NK-92 (cell line): ENCODE data around the gene SCN4B.

Source experiments
- DNase-seq: peaks from one replicate; lab custom pipeline; 2025; ENCODE audit not compliant: unreplicated experiment; lab: John Stamatoyannopoulos, UW

The SCN4B gene

GRCh38 chr11:118174006-118174567 is 21.5 kb upstream of the SCN4B start:
- DNase-seq, result no peak

GRCh38 chr11:118172356-118172755 is 19.7 kb upstream of the SCN4B start:
- no peak for DNase-seq

- no peak for DNase-seq
Observed at GRCh38 chr11:118171269-118172062, 18.8 kb upstream of the SCN4B start.

- DNase-seq, result no peak
Observed at GRCh38 chr11:118170882-118171268, 18.3 kb upstream of the SCN4B start.

GRCh38 chr11:118170231-118170630 is 17.6 kb upstream of the SCN4B start:
- DNase-seq, result no peak

- no peak for DNase-seq
Observed at GRCh38 chr11:118169300-118170140, 16.9 kb upstream of the SCN4B start.

- no peak for DNase-seq
Observed at GRCh38 chr11:118168751-118169150, 16.1 kb upstream of the SCN4B start.

- no peak for DNase-seq
Observed at GRCh38 chr11:118168316-118168715, 15.7 kb upstream of the SCN4B start.

GRCh38 chr11:118167906-118168305 is 15.3 kb upstream of the SCN4B start:
- no peak for DNase-seq

- DNase-seq, result no peak
Observed at GRCh38 chr11:118167253-118167652, 14.6 kb upstream of the SCN4B start.

GRCh38 chr11:118166641-118167040 is 14.0 kb upstream of the SCN4B start:
- no peak for DNase-seq

GRCh38 chr11:118164885-118165284 is 12.3 kb upstream of the SCN4B start:
- DNase-seq, result no peak

GRCh38 chr11:118163494-118163893 is 10.9 kb upstream of the SCN4B start:
- DNase-seq, result no peak

- DNase-seq, result no peak
Observed at GRCh38 chr11:118162846-118163245, 10.2 kb upstream of the SCN4B start.

- DNase-seq, result no peak
Observed at GRCh38 chr11:118161786-118162185, 9.2 kb upstream of the SCN4B start.

GRCh38 chr11:118157186-118157895 is 4.7 kb upstream of the SCN4B start:
- no peak for DNase-seq

- no peak for DNase-seq
Observed at GRCh38 chr11:118156531-118157185, 4.0 kb upstream of the SCN4B start.

- DNase-seq, result no peak
Observed at GRCh38 chr11:118155776-118156530, 3.3 kb upstream of the SCN4B start.

- no peak for DNase-seq
Observed at GRCh38 chr11:118154641-118155040, 2.0 kb upstream of the SCN4B start.

- no peak for DNase-seq
Observed at GRCh38 chr11:118153976-118154375, 1.4 kb upstream of the SCN4B start.
